DND-41 (cell line): ENCODE measurements around the gene ARL16.

Experiments used
- EZH2 ChIP-seq: IDR thresholded peaks from 3 replicates; pipeline ENCODE4 v1.6.1; 2012; ENCODE audit warnings: borderline replicate concordance, low read depth, mild to moderate bottlenecking, moderate library complexity, low read length, inconsistent platforms; ENCODE audit not compliant: severe bottlenecking
- TF ChIP-seq, protein P1 (sequence below): IDR thresholded peaks from 2 replicates; pipeline ENCODE4 v1.5.1; 2012; ENCODE audit warnings: borderline replicate concordance, low read length, moderate library complexity, mild to moderate bottlenecking; ENCODE audit not compliant: poor library complexity, severe bottlenecking; ENCODE audit errors: extremely low read depth

DNA sequence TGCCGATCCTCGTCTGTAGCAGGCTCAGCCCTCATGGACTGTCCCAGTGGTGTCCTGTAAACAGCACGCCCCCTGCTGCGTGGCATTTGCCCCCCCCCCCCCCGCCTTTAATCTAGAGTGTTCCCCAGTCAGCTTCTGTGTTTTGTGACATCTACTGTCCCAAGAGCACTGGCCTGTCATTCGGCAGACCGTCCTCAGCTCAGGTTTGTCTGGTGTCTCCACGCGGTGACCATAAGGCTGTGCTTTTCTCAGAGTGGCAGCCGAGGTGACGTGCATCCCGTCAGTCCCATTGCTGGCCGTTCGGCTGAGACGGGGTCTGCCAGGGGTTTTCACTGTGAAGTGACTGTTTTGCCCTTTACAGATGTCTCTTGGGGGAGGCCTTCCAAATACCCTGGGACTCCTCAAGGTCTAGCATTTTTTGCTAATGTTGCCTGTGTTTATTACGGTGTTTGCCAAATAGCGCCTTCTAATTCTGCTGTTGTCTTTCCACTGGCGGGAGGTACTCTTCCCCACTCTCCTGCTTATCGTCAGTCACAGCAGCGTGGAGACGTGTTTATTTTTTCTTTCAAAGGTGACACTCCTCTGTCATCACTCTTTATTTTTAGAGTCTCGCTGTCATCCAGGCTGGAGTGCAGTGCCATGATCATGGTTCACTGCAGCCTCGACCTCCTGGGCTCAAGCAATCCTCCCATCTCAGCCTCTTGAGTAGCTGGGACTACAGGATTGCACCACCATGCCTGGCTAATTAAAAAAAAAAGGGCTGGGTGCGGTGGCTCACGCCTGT lies 13.9 kb upstream of the ARL16 start:
- TF ChIP-seq, protein P1, sequence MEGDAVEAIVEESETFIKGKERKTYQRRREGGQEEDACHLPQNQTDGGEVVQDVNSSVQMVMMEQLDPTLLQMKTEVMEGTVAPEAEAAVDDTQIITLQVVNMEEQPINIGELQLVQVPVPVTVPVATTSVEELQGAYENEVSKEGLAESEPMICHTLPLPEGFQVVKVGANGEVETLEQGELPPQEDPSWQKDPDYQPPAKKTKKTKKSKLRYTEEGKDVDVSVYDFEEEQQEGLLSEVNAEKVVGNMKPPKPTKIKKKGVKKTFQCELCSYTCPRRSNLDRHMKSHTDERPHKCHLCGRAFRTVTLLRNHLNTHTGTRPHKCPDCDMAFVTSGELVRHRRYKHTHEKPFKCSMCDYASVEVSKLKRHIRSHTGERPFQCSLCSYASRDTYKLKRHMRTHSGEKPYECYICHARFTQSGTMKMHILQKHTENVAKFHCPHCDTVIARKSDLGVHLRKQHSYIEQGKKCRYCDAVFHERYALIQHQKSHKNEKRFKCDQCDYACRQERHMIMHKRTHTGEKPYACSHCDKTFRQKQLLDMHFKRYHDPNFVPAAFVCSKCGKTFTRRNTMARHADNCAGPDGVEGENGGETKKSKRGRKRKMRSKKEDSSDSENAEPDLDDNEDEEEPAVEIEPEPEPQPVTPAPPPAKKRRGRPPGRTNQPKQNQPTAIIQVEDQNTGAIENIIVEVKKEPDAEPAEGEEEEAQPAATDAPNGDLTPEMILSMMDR, result no peak
- no peak for TF ChIP-seq EZH2
